Activated CD4-positive, alpha-beta T cell treated with anti-CD3 and anti-CD28 coated beads, Interleukin-2, amount 10 ng/mL, durations not matched to agents 7 days and 5 days (primary cell): ENCODE measurements around the gene MYH9. TPM values are rescaled to one million over a fixed set of nuclear protein-coding genes. Genes with fewer than 3 reads are reported as not detected.

Experiments used
- CTCF ChIA-PET: fragments of 350-600 bp; sonication (Branson Sonifier 250); formaldehyde crosslinking; loops from one replicate; lab custom pipeline; 2021; ENCODE audit warnings: antibody characterized with exemption; lab: Charles Lee
- POLR2A ChIA-PET: fragments of 350-600 bp; sonication (Branson Sonifier 250); formaldehyde crosslinking; loops from one replicate; lab custom pipeline; 2021; ENCODE audit warnings: antibody characterized with exemption; lab: Charles Lee
- DNase-seq: peaks from one replicate; pipeline ENCODE4 v3.0.0-alpha.2; 2020
- H3K27ac Mint-ChIP-seq: one replicate; pipeline ENCODE4 v1.8.0; 2021; ENCODE audit warnings: mild to moderate bottlenecking, moderate library complexity, mixed read lengths
- H3K27me3 Mint-ChIP-seq: one replicate; pipeline ENCODE4 v1.8.0; 2021; ENCODE audit warnings: mixed read lengths
- H3K36me3 Mint-ChIP-seq: one replicate; pipeline ENCODE4 v1.8.0; 2021; ENCODE audit warnings: low read depth, mixed read lengths
- H3K4me1 Mint-ChIP-seq: one replicate; pipeline ENCODE4 v1.8.0; 2021; ENCODE audit warnings: mixed read lengths
- H3K4me3 Mint-ChIP-seq: one replicate; pipeline ENCODE4 v1.8.0; 2021; ENCODE audit warnings: mild to moderate bottlenecking, moderate library complexity, mixed read lengths
- H3K9me3 Mint-ChIP-seq: one replicate; pipeline ENCODE4 v1.8.0; 2021; ENCODE audit warnings: mixed read lengths
- total RNA-seq, 2 experiments: library from RNA; stranded (reverse); gene quantifications; one replicate each; pipeline ENCODE4 v1.2.3, GENCODE V29; 2021

MYH9 gene
- total RNA-seq, 2 experiments from 2014 or later = 881 to 1,009 TPM

GRCh38 chr22:36321797-36322601 is 65.8 kb downstream of the MYH9 start:
- peak overlapping the region; percentile 19 for H3K27ac Mint-ChIP-seq
- H3K9me3 Mint-ChIP-seq = no peaks in the 10 kb centered on the region
- peaks cover 16% of the 10 kb centered on the region for H3K4me1 Mint-ChIP-seq
- CTCF ChIA-PET = interaction anchor here (0.6 to 2.5 kb wide), 5 partner anchors 10 to 188 kb away, joined by 3 to 10 read pairs (median 5); no protein-coding TSS in a partner anchor
- H3K4me3 Mint-ChIP-seq = no peak overlapping the region
- peaks cover 74% of the 10 kb centered on the region for H3K36me3 Mint-ChIP-seq
- POLR2A ChIA-PET = no interaction called here
- no peaks in the 10 kb centered on the region for H3K27me3 Mint-ChIP-seq
- DNase-seq = no peak

- no peak overlapping the region for H3K4me3 Mint-ChIP-seq
- no peaks in the 10 kb centered on the region for H3K9me3 Mint-ChIP-seq
- no peaks in the 10 kb centered on the region for H3K27me3 Mint-ChIP-seq
- POLR2A ChIA-PET = interaction anchor here (0.6 kb wide), 1 partner anchor 8 kb away, joined by 3 read pairs; no protein-coding TSS in a partner anchor
- peaks cover 5% of the 10 kb centered on the region for H3K4me1 Mint-ChIP-seq
- H3K27ac Mint-ChIP-seq = no peak overlapping the region
- DNase-seq = no peak
- peaks cover 71% of the 10 kb centered on the region for H3K36me3 Mint-ChIP-seq
- CTCF ChIA-PET = interaction anchor here (1.3 to 2.5 kb wide), 4 partner anchors 11 to 190 kb away, joined by 4 to 10 read pairs (median 6); no protein-coding TSS in a partner anchor
These were observed 67.2 kb downstream of the MYH9 start for GRCh38 chr22:36320553-36320952.

- H3K9me3 Mint-ChIP-seq = no peaks in the 10 kb centered on the region
- ChIA-PET CTCF (interaction anchor here (1.5 to 2.5 kb wide), 4 partner anchors 12 to 151 kb away, joined by 4 to 10 read pairs (median 8); no protein-coding TSS in a partner anchor), POLR2A (interaction anchor here (0.6 kb wide), 1 partner anchor 9 kb away, joined by 3 read pairs; no protein-coding TSS in a partner anchor)
- H3K4me3 Mint-ChIP-seq = peak overlapping the region; percentile 30
- DNase-seq = no peak
- H3K27ac Mint-ChIP-seq = peak overlapping the region; percentile 66
- peaks cover 70% of the 10 kb centered on the region for H3K36me3 Mint-ChIP-seq
- H3K4me1 Mint-ChIP-seq = peaks cover 3% of the 10 kb centered on the region
- no peaks in the 10 kb centered on the region for H3K27me3 Mint-ChIP-seq
These were observed 67.9 kb downstream of the MYH9 start for GRCh38 chr22:36319595-36320497.

- H3K4me3 Mint-ChIP-seq = no peak overlapping the region
- no peaks in the 10 kb centered on the region for H3K27me3 Mint-ChIP-seq
- CTCF ChIA-PET = interaction anchor here (0.8 to 2.3 kb wide), 3 partner anchors 12 to 139 kb away, joined by 3 to 9 read pairs (median 6); no protein-coding TSS in a partner anchor
- peak overlapping the region; percentile 68 for H3K27ac Mint-ChIP-seq
- H3K4me1 Mint-ChIP-seq = peaks cover 3% of the 10 kb centered on the region
- DNase-seq = no peak
- H3K9me3 Mint-ChIP-seq = no peaks in the 10 kb centered on the region
- peaks cover 71% of the 10 kb centered on the region for H3K36me3 Mint-ChIP-seq
- POLR2A ChIA-PET = no interaction called here
These were observed 69.3 kb downstream of the MYH9 start for GRCh38 chr22:36318442-36318841.

GRCh38 chr22:36317658-36318271 is 70.0 kb downstream of the MYH9 start:
- peak overlapping the region; percentile 17 for H3K27ac Mint-ChIP-seq
- no peaks in the 10 kb centered on the region for H3K9me3 Mint-ChIP-seq
- no peak overlapping the region for H3K4me3 Mint-ChIP-seq
- no peaks in the 10 kb centered on the region for H3K27me3 Mint-ChIP-seq
- DNase-seq = no peak
- ChIA-PET CTCF (interaction anchor here (0.8 to 2.3 kb wide), 4 partner anchors 11 to 140 kb away, joined by 3 to 9 read pairs (median 5); no protein-coding TSS in a partner anchor), POLR2A (no interaction called here)
- H3K36me3 Mint-ChIP-seq = peaks cover 66% of the 10 kb centered on the region
- peaks cover 3% of the 10 kb centered on the region for H3K4me1 Mint-ChIP-seq

GRCh38 chr22:36316419-36316818 is 71.3 kb downstream of the MYH9 start:
- POLR2A ChIA-PET = no interaction called here
- CTCF ChIA-PET = interaction anchor here (0.7 to 2.3 kb wide), 2 partner anchors 15 to 16 kb away, joined by 3 to 8 read pairs; no protein-coding TSS in a partner anchor
- no peak for DNase-seq
- peaks cover 3% of the 10 kb centered on the region for H3K4me1 Mint-ChIP-seq
- no peak overlapping the region for H3K27ac Mint-ChIP-seq
- no peak overlapping the region for H3K4me3 Mint-ChIP-seq
- no peaks in the 10 kb centered on the region for H3K9me3 Mint-ChIP-seq
- H3K27me3 Mint-ChIP-seq = no peaks in the 10 kb centered on the region
- peaks cover 73% of the 10 kb centered on the region for H3K36me3 Mint-ChIP-seq

GRCh38 chr22:36315325-36315724 is 72.4 kb downstream of the MYH9 start:
- no peak overlapping the region for H3K27ac Mint-ChIP-seq
- no peak for DNase-seq
- H3K9me3 Mint-ChIP-seq = no peaks in the 10 kb centered on the region
- CTCF ChIA-PET = interaction anchor here (0.6 to 2.3 kb wide), 3 partner anchors 16 to 202 kb away, joined by 3 to 8 read pairs (median 3); no protein-coding TSS in a partner anchor
- H3K27me3 Mint-ChIP-seq = no peaks in the 10 kb centered on the region
- peaks cover 3% of the 10 kb centered on the region for H3K4me1 Mint-ChIP-seq
- POLR2A ChIA-PET = interaction anchor here (0.6 kb wide), 1 partner anchor 16 kb away, joined by 4 read pairs; no protein-coding TSS in a partner anchor
- no peak overlapping the region for H3K4me3 Mint-ChIP-seq
- H3K36me3 Mint-ChIP-seq = peaks cover 74% of the 10 kb centered on the region

- ChIA-PET POLR2A (no interaction called here), CTCF (interaction anchor here (0.6 to 3.9 kb wide), 6 partner anchors 10 to 671 kb away, joined by 3 to 20 read pairs (median 3); no protein-coding TSS in a partner anchor)
- Mint-ChIP-seq H3K9me3 (no peaks in the 10 kb centered on the region), H3K4me1 (peaks cover 4% of the 10 kb centered on the region), H3K36me3 (peaks cover 64% of the 10 kb centered on the region), H3K27ac (no peak overlapping the region), H3K27me3 (no peaks in the 10 kb centered on the region), H3K4me3 (no peak overlapping the region)
- no peak for DNase-seq
These were observed 76.2 kb downstream of the MYH9 start for GRCh38 chr22:36311386-36312085.

- ChIA-PET CTCF (no interaction called here), POLR2A (no interaction called here)
- DNase-seq = no peak
- Mint-ChIP-seq H3K4me3 (no peak overlapping the region), H3K36me3 (peaks cover 70% of the 10 kb centered on the region), H3K27ac (no peak overlapping the region), H3K9me3 (no peaks in the 10 kb centered on the region), H3K4me1 (peaks cover 5% of the 10 kb centered on the region), H3K27me3 (no peaks in the 10 kb centered on the region)
These were observed 78.9 kb downstream of the MYH9 start for GRCh38 chr22:36308880-36309279.

GRCh38 chr22:36306227-36306626 is 81.5 kb downstream of the MYH9 start:
- ChIA-PET CTCF (interaction anchor here (1.7 kb wide), 1 partner anchor 181 kb away, joined by 4 read pairs; no protein-coding TSS in a partner anchor), POLR2A (no interaction called here)
- DNase-seq = no peak
- Mint-ChIP-seq H3K9me3 (no peaks in the 10 kb centered on the region), H3K4me3 (no peak overlapping the region), H3K4me1 (peaks cover 13% of the 10 kb centered on the region), H3K27ac (no peak overlapping the region), H3K27me3 (no peaks in the 10 kb centered on the region), H3K36me3 (peaks cover 65% of the 10 kb centered on the region)

- Mint-ChIP-seq H3K4me1 (peaks cover 15% of the 10 kb centered on the region), H3K27ac (no peak overlapping the region), H3K27me3 (no peaks in the 10 kb centered on the region), H3K36me3 (peaks cover 66% of the 10 kb centered on the region), H3K4me3 (no peak overlapping the region), H3K9me3 (no peaks in the 10 kb centered on the region)
- ChIA-PET POLR2A (no interaction called here), CTCF (interaction anchor here (0.6 to 1.7 kb wide), 2 partner anchors 181 to 213 kb away, joined by 3 to 4 read pairs; no protein-coding TSS in a partner anchor)
- no peak for DNase-seq
These were observed 82.0 kb downstream of the MYH9 start for GRCh38 chr22:36305813-36306212.
